EL (cell line): ENCODE data around the gene SLITRK4.
A peak's percentile ranks its signal among the peaks of the same experiment; 100 is the strongest.

Experiments
- DNase-seq: peaks from one replicate; pipeline ENCODE4 v3.0.0-alpha.2; 2016

The SLITRK4 gene

GRCh38 chrX:143635915-143636314 is at the start of gene SLITRK4:
Gene SLITRK4 (minus strand): TSS chrX:143636101. CDS start chrX:143631108, 4,993 bp downstream.
- no peak for DNase-seq

- no peak for DNase-seq
Observed at GRCh38 chrX:143683486-143683885, 47.6 kb upstream of the SLITRK4 start.

- no peak for DNase-seq
Observed at GRCh38 chrX:143674926-143675325, 39.0 kb upstream of the SLITRK4 start.

GRCh38 chrX:143669395-143669794 is 33.5 kb upstream of the SLITRK4 start:
- DNase-seq = no peak

DNA sequence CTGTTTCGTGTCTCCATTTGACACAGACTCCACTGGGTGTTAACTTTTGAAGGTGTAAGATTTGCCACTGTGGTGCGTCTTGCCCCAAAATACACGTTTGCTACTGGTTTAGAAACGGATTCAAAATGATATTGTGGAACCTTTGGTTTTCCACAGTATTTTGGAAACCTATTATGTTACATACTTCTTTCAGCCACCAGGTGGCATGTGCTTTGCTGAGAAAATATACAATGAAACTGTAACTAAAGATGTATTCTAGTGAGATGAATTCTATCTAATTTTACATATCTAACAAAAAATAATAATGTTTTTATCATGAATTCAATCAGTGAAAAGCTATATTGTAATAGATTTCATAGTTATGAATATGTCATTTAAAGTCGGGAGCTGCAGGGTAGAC is 28.4 kb upstream of the SLITRK4 start:
- peak; percentile 0 for DNase-seq

DNA sequence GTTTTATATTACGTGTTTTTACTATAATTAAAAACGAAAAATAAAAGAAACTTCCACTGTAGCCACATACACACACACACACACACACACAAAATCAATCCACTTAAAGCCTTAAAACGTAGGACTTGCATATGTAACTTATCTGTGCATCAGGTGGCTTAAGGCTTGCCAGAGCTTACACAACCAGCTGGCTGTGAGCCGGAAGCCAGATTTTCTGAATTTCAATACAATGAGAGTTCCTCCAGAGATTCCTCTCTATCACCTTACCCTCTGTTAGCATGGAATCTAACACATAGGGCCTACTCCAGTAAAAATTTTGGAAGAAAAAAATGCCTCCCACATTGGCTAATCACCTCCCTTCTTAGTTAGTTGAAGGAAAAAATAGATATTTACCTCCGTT is 27.9 kb upstream of the SLITRK4 start:
- DNase-seq = no peak

DNA sequence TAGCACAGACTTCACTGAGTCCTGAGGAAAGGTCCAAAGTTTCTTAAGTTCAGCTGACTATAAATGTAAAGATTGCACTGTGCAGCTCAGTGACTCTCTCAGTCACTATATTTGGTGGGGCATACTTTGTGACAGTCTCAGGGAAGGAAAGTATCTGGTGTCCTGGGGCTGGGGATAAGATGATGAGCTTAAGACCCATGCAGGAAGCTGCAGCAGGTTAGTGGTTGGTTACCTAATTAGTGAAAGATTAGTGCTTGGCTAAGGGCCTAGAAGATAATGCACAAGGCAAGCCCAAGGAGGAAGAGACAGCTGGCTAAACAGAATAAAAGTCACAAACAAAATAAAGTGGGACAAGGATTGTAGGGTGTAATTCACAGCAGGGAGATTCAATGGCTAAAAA is 25.4 kb upstream of the SLITRK4 start:
- DNase-seq = no peak

DNA sequence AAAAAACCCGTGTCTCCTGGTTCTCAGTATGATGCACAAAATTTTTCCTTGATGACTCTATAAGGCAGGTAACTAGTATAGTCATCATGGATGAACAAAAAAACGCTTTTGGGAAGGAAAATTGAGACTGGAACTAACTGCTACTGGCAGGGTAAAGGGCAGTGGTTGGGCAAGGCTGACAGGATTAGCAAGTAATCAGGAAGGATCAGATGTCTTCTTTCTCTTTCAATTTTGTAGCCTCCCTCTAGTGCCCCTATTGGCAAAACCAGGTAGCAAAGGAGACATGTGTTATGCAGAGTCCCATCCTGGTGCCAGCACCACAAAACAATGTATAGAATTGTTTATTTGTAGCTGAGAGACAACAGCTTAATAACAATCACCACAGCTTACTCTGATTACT is 12.8 kb upstream of the SLITRK4 start:
- no peak for DNase-seq

DNA sequence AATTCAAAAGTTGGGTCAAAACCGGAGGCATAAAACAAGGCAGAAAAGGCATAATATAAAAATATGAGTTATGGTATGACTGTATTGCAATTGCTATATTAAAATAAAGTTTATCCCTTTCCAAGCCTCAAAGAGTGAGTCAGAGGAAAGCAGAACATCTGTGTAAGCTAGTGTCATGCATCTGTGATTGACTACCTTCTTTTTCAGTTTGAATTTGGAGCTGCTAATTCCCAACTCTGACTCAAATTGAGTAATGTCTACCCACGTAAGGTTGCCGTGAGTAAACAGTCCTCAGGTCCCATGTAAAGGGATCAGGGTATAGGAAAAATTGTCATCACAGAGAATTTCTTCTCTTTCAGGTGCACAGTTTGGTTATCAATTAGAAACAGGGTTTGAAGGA is 6.5 kb upstream of the SLITRK4 start:
- no peak for DNase-seq

GRCh38 chrX:143636831-143637230 is 930 bp upstream of the SLITRK4 start:
- DNase-seq = no peak

GRCh38 chrX:143634663-143635455 is 1.0 kb downstream of the SLITRK4 start:
- DNase-seq = no peak

DNA sequence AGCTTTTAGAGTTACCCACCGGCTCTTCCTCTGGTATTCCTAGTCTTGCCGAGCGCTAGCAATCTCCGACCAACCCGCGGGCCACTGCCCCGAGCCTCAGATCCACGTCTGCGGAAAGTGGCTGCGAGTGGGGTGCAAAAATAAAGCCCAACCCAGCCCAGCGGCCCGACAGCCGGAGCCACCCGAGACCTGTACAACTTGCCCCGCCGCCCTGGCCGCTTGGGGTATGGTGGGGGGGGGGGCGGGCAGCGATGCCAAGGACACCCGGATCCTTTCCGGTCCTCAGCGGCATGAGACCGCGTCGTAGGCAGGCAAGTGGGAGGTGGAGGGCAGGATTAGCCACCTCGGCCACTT is 1.6 kb downstream of the SLITRK4 start:
- DNase-seq = no peak

DNA sequence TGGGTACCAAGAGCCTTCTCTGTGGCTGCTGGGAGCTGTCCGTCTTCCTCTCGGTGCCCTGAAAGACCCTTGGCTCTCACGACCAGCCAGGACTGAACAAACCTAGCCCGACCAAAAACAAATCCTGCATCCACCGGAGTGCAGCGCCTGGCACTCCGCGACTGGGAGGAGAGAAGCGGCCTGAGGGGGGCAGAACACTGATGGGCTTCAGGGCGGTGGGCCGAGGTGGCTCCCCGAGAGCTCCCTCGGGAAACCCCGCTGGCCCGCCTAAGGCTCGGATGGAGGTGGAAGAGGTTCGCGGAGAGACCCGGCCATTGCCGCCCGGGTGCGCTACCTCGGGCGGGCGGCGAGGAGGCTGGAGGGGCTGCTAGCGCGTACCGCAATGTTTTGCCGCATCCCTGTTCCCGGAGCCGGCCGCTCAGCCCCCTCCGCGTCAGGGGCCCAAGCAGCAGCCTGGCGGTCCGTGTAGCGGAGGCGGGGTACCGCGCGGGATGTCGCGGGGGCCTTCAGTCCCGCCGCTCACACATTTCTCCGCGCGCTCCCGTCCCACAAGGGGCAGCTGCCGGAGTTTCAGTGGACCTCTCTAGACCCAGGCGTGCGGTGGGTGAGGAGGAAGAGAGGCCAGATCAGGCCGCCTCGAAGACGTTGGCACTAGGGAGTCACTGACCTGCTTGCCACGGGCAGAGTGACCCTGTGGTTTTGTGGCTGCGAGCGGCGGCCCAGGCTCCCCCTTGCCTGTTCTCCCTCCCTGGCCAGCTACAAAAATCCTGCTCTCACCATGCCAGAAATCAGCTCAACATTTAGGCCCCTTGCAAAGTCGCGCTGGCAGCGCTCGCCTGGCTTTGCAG is 2.2 kb downstream of the SLITRK4 start:
- no peak for DNase-seq

DNA sequence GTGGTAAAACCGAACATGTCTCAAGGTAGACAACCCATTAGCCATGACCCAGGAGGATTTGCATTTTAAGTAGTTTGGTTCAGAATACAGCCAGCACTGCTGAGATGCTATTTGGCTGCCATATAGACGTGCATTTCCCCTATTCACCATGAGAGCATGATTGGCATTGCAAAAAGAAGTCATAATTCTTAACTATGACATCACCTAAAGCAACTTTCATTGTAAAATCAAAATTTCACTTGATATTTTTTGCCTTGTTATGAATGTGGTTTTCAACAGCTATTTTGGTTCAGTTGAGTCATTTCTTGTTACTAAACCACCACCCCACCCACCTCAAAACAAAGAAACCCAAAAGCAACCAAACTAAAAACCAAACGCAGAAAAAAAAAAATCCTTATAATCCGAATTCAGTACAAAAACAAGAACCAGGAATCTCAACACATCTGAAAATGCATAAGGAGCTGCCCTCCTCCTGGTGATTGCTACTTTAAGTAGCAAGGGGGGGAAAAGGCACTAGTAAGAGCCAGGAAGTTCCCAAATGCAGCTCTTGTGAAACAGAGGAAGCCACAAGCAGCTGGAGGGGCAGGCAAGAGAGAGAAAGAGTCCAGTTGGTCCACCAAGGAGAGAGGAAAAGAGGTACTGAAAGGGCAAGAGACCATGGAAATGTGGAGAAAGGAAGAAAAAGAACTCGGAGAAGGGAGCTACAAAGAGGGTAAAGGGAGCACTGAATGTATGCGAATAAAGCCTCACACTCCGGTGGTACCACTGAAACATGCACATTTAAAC is 3.1 kb downstream of the SLITRK4 start:
- DNase-seq = no peak

GRCh38 chrX:143623657-143624056 is 12.2 kb downstream of the SLITRK4 start:
- DNase-seq = no peak

DNA sequence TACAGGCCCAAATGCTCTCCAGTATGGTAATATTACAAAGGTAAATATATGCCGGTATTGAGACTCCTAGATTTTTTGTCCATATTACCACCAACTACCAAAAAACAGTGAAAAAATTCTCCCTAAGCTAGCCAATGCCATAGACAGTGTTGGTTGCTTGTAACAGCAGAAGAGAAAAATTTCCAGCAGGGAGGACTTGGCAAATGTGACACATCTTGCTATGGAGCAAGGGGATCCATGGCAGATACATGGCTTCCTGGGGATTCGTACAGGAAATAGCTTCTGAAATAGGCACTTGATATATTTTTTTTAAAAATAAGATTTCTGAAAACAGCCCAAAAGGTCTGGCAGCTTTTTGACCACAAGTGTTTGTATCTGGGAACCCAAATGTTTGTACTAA is 14.6 kb downstream of the SLITRK4 start:
- no peak for DNase-seq

- no peak for DNase-seq
Observed at GRCh38 chrX:143615851-143616250, 20.1 kb downstream of the SLITRK4 start.

DNA sequence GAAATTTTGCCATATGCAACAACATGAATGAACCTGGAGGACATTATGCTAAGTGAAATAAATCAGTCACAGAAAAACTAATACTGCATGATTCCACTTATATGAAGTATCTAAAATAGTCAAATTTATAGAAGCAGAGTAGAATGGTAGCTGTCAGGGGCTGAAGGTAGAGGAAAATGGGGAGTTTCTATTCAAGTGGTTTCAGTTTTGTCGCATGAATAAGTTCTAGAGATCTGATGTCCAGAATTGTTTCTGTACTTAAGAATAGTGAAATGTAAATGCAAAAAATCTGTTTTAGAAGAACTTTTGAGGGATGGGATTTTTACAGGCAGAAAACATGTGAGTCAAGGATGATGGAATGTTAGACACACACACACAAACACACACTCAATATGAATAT is 34.1 kb downstream of the SLITRK4 start:
- DNase-seq = no peak

GRCh38 chrX:143581240-143581639 is 54.7 kb downstream of the SLITRK4 start:
- no peak for DNase-seq

DNA sequence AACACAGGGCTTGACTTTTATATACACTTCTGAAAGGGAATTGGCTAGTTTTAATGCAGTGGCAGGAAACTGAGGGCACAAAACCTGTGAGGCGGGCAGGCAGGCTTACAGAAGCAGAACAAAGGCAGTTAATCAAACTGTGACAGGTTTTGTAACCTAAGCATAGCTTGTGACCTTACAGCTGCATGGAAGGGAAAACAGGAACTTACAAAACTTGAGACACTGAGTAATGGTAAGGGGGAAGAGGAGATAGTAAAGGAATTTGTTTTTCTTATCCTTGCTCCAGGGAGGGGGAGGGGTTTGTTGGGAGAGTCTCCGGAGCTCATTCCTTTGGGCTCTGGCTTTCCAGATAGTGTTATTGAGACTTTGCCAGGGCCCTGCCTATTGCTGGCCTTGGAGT is 55.6 kb downstream of the SLITRK4 start:
- DNase-seq = no peak
